MM.1S (cell line): ENCODE results near the gene ANKRD36.
"Not testable (repeated sequence)": the region's sequence is repeated elsewhere in the genome, so short reads cannot be mapped to it uniquely, and the experiment has no call there.

Source experiments
- DNase-seq: peaks from one replicate; pipeline ENCODE4 v3.0.0-alpha.2; 2015
- H2AFZ ChIP-seq: fragments of 300-600 bp; sonication (generic); 2 replicates; pipeline ENCODE4 v1.6.0; 2016; ENCODE audit warnings: antibody characterized with exemption, low read length
- H3F3A ChIP-seq: fragments of 300-600 bp; sonication (generic); 2 replicates; pipeline ENCODE4 v1.6.1; 2016; ENCODE audit warnings: mild to moderate bottlenecking, antibody characterized with exemption, low read length, moderate library complexity, mixed read lengths; ENCODE audit not compliant: insufficient read depth
- H3K27ac ChIP-seq: fragments of 300-600 bp; sonication (generic); 2 replicates; pipeline ENCODE4 v1.5.1; 2016; ENCODE audit warnings: mild to moderate bottlenecking, low read length
- H3K27me3 ChIP-seq: fragments of 300-600 bp; sonication (generic); replicated peaks from 2 replicates; pipeline ENCODE4 v1.6.0; 2016; ENCODE audit warnings: low read length; ENCODE audit not compliant: insufficient read depth
- H3K36me3 ChIP-seq: fragments of 300-600 bp; sonication (generic); replicated peaks from 2 replicates; pipeline ENCODE4 v1.6.1; 2016; ENCODE audit warnings: mild to moderate bottlenecking, low read length, mixed read lengths; ENCODE audit not compliant: insufficient read depth
- H3K4me1 ChIP-seq: fragments of 300-600 bp; sonication (generic); 2 replicates; pipeline ENCODE4 v1.6.1; 2016; ENCODE audit warnings: low read length, mixed read lengths
- H3K4me2 ChIP-seq: fragments of 300-600 bp; sonication (generic); 2 replicates; pipeline ENCODE4 v1.6.0; 2016; ENCODE audit warnings: low read depth, low read length
- H3K4me3 ChIP-seq: fragments of 300-600 bp; sonication (generic); 2 replicates; pipeline ENCODE4 v1.5.1; 2016; ENCODE audit warnings: low read length, mixed read lengths
- H3K79me2 ChIP-seq: fragments of 300-600 bp; sonication (generic); 2 replicates; pipeline ENCODE4 v1.6.1; 2016; ENCODE audit warnings: mixed run types, low read length, mixed read lengths
- H3K9ac ChIP-seq: fragments of 300-600 bp; sonication (generic); 2 replicates; pipeline ENCODE4 v1.6.1; 2016; ENCODE audit warnings: low read length, mixed read lengths
- H3K9me2 ChIP-seq: fragments of 300-600 bp; sonication (generic); replicated peaks from 2 replicates; pipeline ENCODE4 v1.6.1; 2016; ENCODE audit warnings: mild to moderate bottlenecking, low read length, mixed read lengths; ENCODE audit not compliant: insufficient read depth
- H3K9me3 ChIP-seq: fragments of 300-600 bp; sonication (generic); replicated peaks from 2 replicates; pipeline ENCODE4 v1.6.1; 2016; ENCODE audit warnings: mild to moderate bottlenecking, low read length, mixed read lengths; ENCODE audit not compliant: insufficient read depth
- H4K20me1 ChIP-seq: fragments of 300-600 bp; sonication (generic); 2 replicates; pipeline ENCODE4 v1.6.1; 2016; ENCODE audit warnings: mild to moderate bottlenecking, low read length, moderate library complexity, mixed read lengths; ENCODE audit not compliant: insufficient read depth
- CTCF ChIP-seq: fragments of 300-600 bp; sonication (generic); IDR thresholded peaks from 2 replicates; pipeline ENCODE4 v1.5.1; 2016; ENCODE audit warnings: antibody characterized with exemption, low read length, mixed read lengths
- EZH2phosphoT487 ChIP-seq: fragments of 300-600 bp; sonication (generic); IDR thresholded peaks from 2 replicates; pipeline ENCODE4 v1.6.1; 2018; ENCODE audit warnings: antibody characterized with exemption, low read length

Gene ANKRD36

GRCh38 chr2:97093983-97094771 is 18.8 kb upstream of the ANKRD36 start:
- H3K27ac ChIP-seq, H3K9me2 ChIP-seq, H3K79me2 ChIP-seq, H3K36me3 ChIP-seq, H3K27me3 ChIP-seq, H3K4me2 ChIP-seq, H3K4me1 ChIP-seq, H2AFZ ChIP-seq, H3K4me3 ChIP-seq, DNase-seq, H3K9ac ChIP-seq, H3F3A ChIP-seq, H3K9me3 ChIP-seq, H4K20me1 ChIP-seq: not testable (repeated sequence)

GRCh38 chr2:97094772-97095611 is 18.0 kb upstream of the ANKRD36 start, which contains the start of gene FAHD2B:
TSS of gene FAHD2B (minus strand) at chr2:97094882. CDS start at chr2:97091706, 3,176 bp downstream.
- not testable (repeated sequence) for H3K9ac ChIP-seq, H4K20me1 ChIP-seq, H3F3A ChIP-seq, H3K4me1 ChIP-seq, H3K9me3 ChIP-seq, H3K27me3 ChIP-seq, H3K9me2 ChIP-seq, H3K36me3 ChIP-seq, H3K27ac ChIP-seq, H3K79me2 ChIP-seq
- Histone ChIP-seq H3K4me3 (peak within 1 kb of the TSS; percentile 29; the same call in 1 of the 2 replicates), H2AFZ (peak within 1 kb of the TSS; percentile 56; the same call in 1 of the 2 replicates), H3K4me2 (peak within 1 kb of the TSS; percentile 37; the same call in 1 of the 2 replicates)
- DNase-seq: peak; percentile 78
- 0 out of 2 replicates have a peak, but pooled peaks have one; percentile 5 for TF ChIP-seq CTCF

- Histone ChIP-seq H3K4me3 (peak overlapping the region; percentile 29; the same call in 1 of the 2 replicates), H3K9ac (no peak overlapping the region)
- TF ChIP-seq CTCF (no peak), EZH2phosphoT487 (no peak)
These were observed 17.3 kb upstream of the ANKRD36 start for GRCh38 chr2:97095661-97096060.

GRCh38 chr2:97098786-97099372 is 14.1 kb upstream of the ANKRD36 start:
- not testable (repeated sequence) for H3K4me1 ChIP-seq, H3K27me3 ChIP-seq, H3K79me2 ChIP-seq, H3K36me3 ChIP-seq, H4K20me1 ChIP-seq, H3K4me3 ChIP-seq, DNase-seq, H3K27ac ChIP-seq, H3K9me3 ChIP-seq, H3K9ac ChIP-seq, H2AFZ ChIP-seq, H3K9me2 ChIP-seq, H3K4me2 ChIP-seq, H3F3A ChIP-seq

More at GRCh38 chr2:97095661-97096060, 17.3 kb upstream of the ANKRD36 start:
- H3K27me3 ChIP-seq: no peaks in the 10 kb centered on the region
- H3K9me3 ChIP-seq: no peaks in the 10 kb centered on the region
- no peaks in the 10 kb centered on the region for H3K9me2 ChIP-seq
- H2AFZ ChIP-seq: peak overlapping the region; percentile 56; the same call in 1 of the 2 replicates
- H3K36me3 ChIP-seq: no peaks in the 10 kb centered on the region
- H3K4me1 ChIP-seq: no peaks in the 10 kb centered on the region
- H3K27ac ChIP-seq: no peak overlapping the region
- peak overlapping the region; percentile 37; the same call in 1 of the 2 replicates for H3K4me2 ChIP-seq
- no peaks in the 10 kb centered on the region for H3K79me2 ChIP-seq
- no peaks in the 10 kb centered on the region for H4K20me1 ChIP-seq
- no peak for DNase-seq
- H3F3A ChIP-seq: no peaks in the 10 kb centered on the region

GRCh38 chr2:97106878-97107277 is 6.1 kb upstream of the ANKRD36 start:
- not testable (repeated sequence) for H3K79me2 ChIP-seq, H3K36me3 ChIP-seq, H3K9me3 ChIP-seq, DNase-seq, H3K27me3 ChIP-seq, H3F3A ChIP-seq, H2AFZ ChIP-seq, H4K20me1 ChIP-seq, H3K9me2 ChIP-seq, H3K4me1 ChIP-seq, H3K4me2 ChIP-seq, H3K4me3 ChIP-seq, H3K27ac ChIP-seq, H3K9ac ChIP-seq

GRCh38 chr2:97111246-97111645 is 1.7 kb upstream of the ANKRD36 start:
- not testable (repeated sequence) for H3K9me2 ChIP-seq, H3K27ac ChIP-seq, H2AFZ ChIP-seq, DNase-seq, H3K4me1 ChIP-seq, H3K27me3 ChIP-seq, H3F3A ChIP-seq, H3K9me3 ChIP-seq, H3K9ac ChIP-seq, H3K4me3 ChIP-seq, H3K79me2 ChIP-seq, H4K20me1 ChIP-seq, H3K4me2 ChIP-seq, H3K36me3 ChIP-seq
